WTC11 (cell line): Measurements from ENCODE around the gene PRCC. TPM values are rescaled to one million over a fixed set of nuclear protein-coding genes. Genes with fewer than 3 reads are reported as not detected.

ENCODE experiments used
- ATAC-seq: fragments of 200-7000 bp; cut with Tn5 transposase; 2 replicates; pipeline ENCODE4 v1.10.0; 2021; ENCODE audit warnings: mild to moderate bottlenecking, moderate library complexity
- CTCF ChIA-PET: fragments of 300-600 bp; sonication (Branson Sonifier 250); formaldehyde crosslinking; loops from one replicate; lab custom pipeline; 2021; ENCODE audit warnings: antibody characterized with exemption; lab: Charles Lee
- POLR2A ChIA-PET: fragments of 350-600 bp; sonication (Branson Sonifier 250); formaldehyde crosslinking; loops from one replicate; lab custom pipeline; 2021; ENCODE audit warnings: antibody characterized with exemption; lab: Charles Lee
- DNase-seq: peaks from one replicate; pipeline ENCODE4 v3.0.0; 2021; ENCODE audit warnings: low spot score
- H3K27ac Mint-ChIP-seq: 2 replicates; pipeline ENCODE4 v1.8.0; 2021; ENCODE audit warnings: mixed read lengths
- H3K27me3 Mint-ChIP-seq: 2 replicates; pipeline ENCODE4 v1.8.0; 2021; ENCODE audit warnings: low read depth, mild to moderate bottlenecking, moderate library complexity, mixed read lengths
- H3K36me3 Mint-ChIP-seq: 2 replicates; pipeline ENCODE4 v1.8.0; 2021; ENCODE audit warnings: mixed read lengths
- H3K4me1 Mint-ChIP-seq: 2 replicates; pipeline ENCODE4 v1.8.0; 2022; ENCODE audit warnings: mixed read lengths
- H3K4me3 Mint-ChIP-seq: 2 replicates; pipeline ENCODE4 v1.8.0; 2021; ENCODE audit warnings: mild to moderate bottlenecking, moderate library complexity, mixed read lengths
- H3K9me3 Mint-ChIP-seq: 2 replicates; pipeline ENCODE4 v1.8.0; 2021; ENCODE audit warnings: mixed read lengths
- ATF1 ChIP-seq: sonication (generic); formaldehyde crosslinking; IDR thresholded peaks from 2 replicates; pipeline ENCODE4 v1.8.1; 2023; ENCODE audit warnings: mild to moderate bottlenecking, moderate library complexity, missing genetic modification reagents
- CDX4 ChIP-seq: fragments of 250-450 bp; sonication (Bioruptor Pico); IDR thresholded peaks from 2 replicates; pipeline ENCODE4 v1.9.0; 2021; ENCODE audit warnings: moderate library complexity, mild to moderate bottlenecking, inconsistent platforms, borderline replicate concordance
- CREM ChIP-seq: sonication (generic); formaldehyde crosslinking; IDR thresholded peaks from 2 replicates; pipeline ENCODE4 v1.8.1; 2022; ENCODE audit warnings: mild to moderate bottlenecking, missing genetic modification reagents, moderate library complexity
- ERG ChIP-seq: fragments of 250-450 bp; sonication (Bioruptor Pico); IDR thresholded peaks from 2 replicates; pipeline ENCODE4 v1.8.0; 2021; ENCODE audit warnings: mild to moderate bottlenecking
- MXD4 ChIP-seq: fragments of 250-450 bp; sonication (Bioruptor Pico); IDR thresholded peaks from 2 replicates; pipeline ENCODE4 v1.8.0; 2021; ENCODE audit warnings: mild to moderate bottlenecking, moderate library complexity, borderline replicate concordance
- NFE2L1 ChIP-seq: sonication (generic); formaldehyde crosslinking; IDR thresholded peaks from 2 replicates; pipeline ENCODE4 v1.8.1; 2023; ENCODE audit warnings: missing genetic modification reagents
- PRDM15 ChIP-seq: sonication (generic); formaldehyde crosslinking; IDR thresholded peaks from 2 replicates; pipeline ENCODE4 v1.8.0; 2022; ENCODE audit warnings: missing genetic modification reagents
- SP1 ChIP-seq: sonication (generic); formaldehyde crosslinking; conservative IDR thresholded peaks from 2 replicates; pipeline ENCODE4 v1.8.1; 2022; ENCODE audit warnings: missing genetic modification reagents
- TCF7 ChIP-seq: sonication (generic); formaldehyde crosslinking; IDR thresholded peaks from 2 replicates; pipeline ENCODE4 v1.8.0; 2022; ENCODE audit warnings: mild to moderate bottlenecking, low read depth, missing genetic modification reagents, moderate library complexity
- USF1 ChIP-seq: sonication (generic); formaldehyde crosslinking; IDR thresholded peaks from 2 replicates; pipeline ENCODE4 v1.8.0; 2022; ENCODE audit warnings: mild to moderate bottlenecking, missing genetic modification reagents
- ZNF317 ChIP-seq: sonication (generic); formaldehyde crosslinking; IDR thresholded peaks from 2 replicates; pipeline ENCODE4 v1.8.1; 2023; ENCODE audit warnings: low read depth, mild to moderate bottlenecking, moderate library complexity, missing genetic modification reagents, borderline replicate concordance
- ZNF416 ChIP-seq: fragments of 250-450 bp; sonication (Bioruptor Pico); IDR thresholded peaks from 2 replicates; pipeline ENCODE4 v1.9.0; 2021; ENCODE audit warnings: mild to moderate bottlenecking, inconsistent platforms
- ZNF532 ChIP-seq: fragments of 250-450 bp; sonication (Bioruptor Pico); IDR thresholded peaks from 2 replicates; pipeline ENCODE4 v1.9.0; 2021; ENCODE audit warnings: mild to moderate bottlenecking, borderline replicate concordance
- total RNA-seq: library from RNA; stranded (reverse); gene quantifications from 3 replicates; pipeline ENCODE4 v1.2.3, GENCODE V29; 2021

PRCC gene
- total RNA-seq, 1 experiment from 2014 or later = 97.4 TPM

GRCh38 chr1:156821801-156822200, 54.5 kb downstream of the PRCC start (continued):
- TF ChIP-seq ZNF532 (CRISPR knock-in tag) (no peak), ZNF416 (CRISPR knock-in tag) (no peak), TCF7 (CRISPR knock-in tag) (no peak), USF1 (CRISPR knock-in tag) (no peak)
- TF ChIP-seq, all 79 proteins: peak for 0

GRCh38 chr1:156822680-156823079, 55.3 kb downstream of the PRCC start:
- ATAC-seq (no peak), DNase-seq (no peak)
- TF ChIP-seq ERG (CRISPR knock-in tag) = no peak
- TF ChIP-seq USF1 (CRISPR knock-in tag) = no peak
- no peak for TF ChIP-seq CREM
- no peak for TF ChIP-seq NFE2L1
- no peak for TF ChIP-seq SP1 (CRISPR knock-in tag)
- TF ChIP-seq MXD4 (CRISPR knock-in tag) = no peak
- no peak for TF ChIP-seq ATF1 (CRISPR knock-in tag)
- no peak for TF ChIP-seq CDX4 (CRISPR knock-in tag)
- TF ChIP-seq ZNF317 (CRISPR knock-in tag) = no peak
- no peak for TF ChIP-seq PRDM15
- Mint-ChIP-seq H3K27me3 (peaks cover 55% of the 10 kb centered on the region), H3K9me3 (no peaks in the 10 kb centered on the region), H3K4me3 (no peak overlapping the region), H3K4me1 (no peaks in the 10 kb centered on the region), H3K36me3 (no peaks in the 10 kb centered on the region), H3K27ac (no peak overlapping the region)
- POLR2A ChIA-PET = no interaction called here
- CTCF ChIA-PET = interaction anchor here (0.6 to 2.2 kb wide), 12 partner anchors 8 to 133 kb away, joined by 3 to 10 read pairs (median 4); partner anchors contain the start of gene NTRK1
